ENCODE results near the gene MRPS10. TPM values are rescaled to one million over a fixed set of nuclear protein-coding genes. Genes with fewer than 3 reads are reported as not detected.

Gene MRPS10
- polyA plus RNA-seq, 2 of the 4 experiments (the other 2 are of a cell fraction): 31.5 to 60.7 TPM

DNA sequence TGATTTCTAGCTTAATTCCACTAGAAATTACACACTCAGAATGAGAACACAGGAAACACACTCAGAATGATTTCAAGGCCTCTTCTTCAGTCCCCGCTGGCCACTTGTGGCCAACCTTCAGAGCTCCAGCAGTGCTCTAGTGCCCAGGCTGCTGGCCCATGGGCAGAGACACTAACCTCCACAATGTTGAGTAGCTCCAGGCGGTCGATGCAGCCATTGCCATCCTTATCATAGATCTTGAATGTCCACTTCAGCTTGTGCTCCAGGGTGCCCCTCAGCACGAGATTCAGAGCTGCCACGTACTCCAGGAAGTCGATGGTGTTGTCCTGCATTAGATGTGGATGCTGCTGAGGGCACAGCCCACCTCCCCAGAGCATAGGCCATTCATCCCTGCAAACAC is 29.3 kb downstream of the MRPS10 start:
- POLR2A ChIA-PET: no interaction called here
- FAIRE-seq: no peak

DNA sequence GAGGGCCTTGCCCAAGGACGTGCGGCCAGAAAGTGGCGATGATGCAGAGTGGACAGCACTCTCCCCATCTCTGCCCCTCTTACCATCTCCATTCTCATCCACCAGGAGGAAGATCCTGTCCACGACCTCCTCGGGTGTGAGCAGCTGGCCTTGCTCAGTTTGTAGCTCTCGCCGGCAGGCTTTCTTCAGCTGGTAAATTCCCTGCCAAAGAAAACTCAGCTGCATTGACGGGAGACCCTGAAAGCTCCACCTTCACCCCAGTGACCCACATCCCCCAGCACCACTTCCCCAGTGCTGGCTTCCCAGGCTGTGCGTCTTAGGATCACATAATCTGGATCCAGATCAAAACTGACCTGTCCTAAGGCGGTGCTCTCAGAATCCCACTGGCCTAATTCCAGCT is 32.1 kb downstream of the MRPS10 start:
- Histone ChIP-seq H3K4me2 (no peak overlapping the region), H3K9me3 (no peaks in the 10 kb centered on the region), H3K27ac (no peak overlapping the region), H3K4me1 (no peaks in the 10 kb centered on the region), H3K4me3 (no peak overlapping the region)
- WGBS (ENCODE audit: missing lambda C conversion rate): 85% methylated on average over 9 of the region's 10 CpGs
- ChIA-PET POLR2A (no interaction called here), CTCF (interaction anchor here (0.8 to 1.1 kb wide), 3 partner anchors 16 to 111 kb away, joined by 3 to 4 read pairs (median 4); no protein-coding TSS in a partner anchor)
- FAIRE-seq (no peak), ATAC-seq (no peak), DNase-seq (ENCODE audit: low read depth in 1 of 2, low spot score in 1 of 2) (no peak)
- TF ChIP-seq CEBPB (IDR thresholded peaks at IDR 0.05): no peak
- no peak for TF ChIP-seq FOSL2 (IDR thresholded peaks at IDR 0.05)
- TF ChIP-seq FOSL2 (CRISPR knock-in tag; IDR thresholded peaks at IDR 0.05): no peak
- TF ChIP-seq ZFP36 (IDR thresholded peaks at IDR 0.05; ENCODE audit: borderline replicate concordance, partially characterized antibody): no peak
- no peak for TF ChIP-seq CHD2 (IDR thresholded peaks at IDR 0.05; ENCODE audit: low read length, partially characterized antibody)
- no peak for TF ChIP-seq ZNF302 (CRISPR knock-in tag; IDR thresholded peaks at IDR 0.05)
- TF ChIP-seq FOSB (CRISPR knock-in tag; IDR thresholded peaks at IDR 0.05): no peak
- TF ChIP-seq HDAC2 (IDR thresholded peaks at IDR 0.05): no peak
- no peak for TF ChIP-seq FOXS1 (CRISPR knock-in tag; IDR thresholded peaks at IDR 0.05)
- no peak for TF ChIP-seq RAD21 (conservative IDR thresholded peaks at IDR 0.05 in 1 of 2, IDR thresholded peaks at IDR 0.05 in 1 of 2)
- no peak for TF ChIP-seq ZSCAN20 (CRISPR knock-in tag; IDR thresholded peaks at IDR 0.05)

More for the DNA sequence above, 29.3 kb downstream of the MRPS10 start:
- no peak for ATAC-seq
- CTCF ChIA-PET: interaction anchor here (0.9 to 2.3 kb wide), 3 partner anchors 15 to 26 kb away, joined by 3 to 5 read pairs (median 4); no protein-coding TSS in a partner anchor
- DNase-seq (ENCODE audit: low read depth in 1 of 2, low spot score in 1 of 2): no peak
- no peaks in the 10 kb centered on the region for H3K9me3 ChIP-seq
- H3K27ac ChIP-seq: no peak overlapping the region
- 88% methylated on average over 6 of the region's 6 CpGs for WGBS (ENCODE audit: missing lambda C conversion rate)
- H3K4me1 ChIP-seq: peaks cover 12% of the 10 kb centered on the region
- TF ChIP-seq, protein P1, sequence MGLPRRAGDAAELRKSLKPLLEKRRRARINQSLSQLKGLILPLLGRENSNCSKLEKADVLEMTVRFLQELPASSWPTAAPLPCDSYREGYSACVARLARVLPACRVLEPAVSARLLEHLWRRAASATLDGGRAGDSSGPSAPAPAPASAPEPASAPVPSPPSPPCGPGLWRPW (IDR thresholded peaks at IDR 0.05): no peak
- no peak for TF ChIP-seq FOXS1 (CRISPR knock-in tag; IDR thresholded peaks at IDR 0.05)
- TF ChIP-seq, protein P2, sequence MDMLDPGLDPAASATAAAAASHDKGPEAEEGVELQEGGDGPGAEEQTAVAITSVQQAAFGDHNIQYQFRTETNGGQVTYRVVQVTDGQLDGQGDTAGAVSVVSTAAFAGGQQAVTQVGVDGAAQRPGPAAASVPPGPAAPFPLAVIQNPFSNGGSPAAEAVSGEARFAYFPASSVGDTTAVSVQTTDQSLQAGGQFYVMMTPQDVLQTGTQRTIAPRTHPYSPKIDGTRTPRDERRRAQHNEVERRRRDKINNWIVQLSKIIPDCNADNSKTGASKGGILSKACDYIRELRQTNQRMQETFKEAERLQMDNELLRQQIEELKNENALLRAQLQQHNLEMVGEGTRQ (IDR thresholded peaks at IDR 0.05): no peak
- TF ChIP-seq ZSCAN20 (CRISPR knock-in tag; IDR thresholded peaks at IDR 0.05): no peak
- no peak for TF ChIP-seq CBX8 (IDR thresholded peaks at IDR 0.05)
- TF ChIP-seq JUN (IDR thresholded peaks at IDR 0.05): no peak
- TF ChIP-seq, protein P3, sequence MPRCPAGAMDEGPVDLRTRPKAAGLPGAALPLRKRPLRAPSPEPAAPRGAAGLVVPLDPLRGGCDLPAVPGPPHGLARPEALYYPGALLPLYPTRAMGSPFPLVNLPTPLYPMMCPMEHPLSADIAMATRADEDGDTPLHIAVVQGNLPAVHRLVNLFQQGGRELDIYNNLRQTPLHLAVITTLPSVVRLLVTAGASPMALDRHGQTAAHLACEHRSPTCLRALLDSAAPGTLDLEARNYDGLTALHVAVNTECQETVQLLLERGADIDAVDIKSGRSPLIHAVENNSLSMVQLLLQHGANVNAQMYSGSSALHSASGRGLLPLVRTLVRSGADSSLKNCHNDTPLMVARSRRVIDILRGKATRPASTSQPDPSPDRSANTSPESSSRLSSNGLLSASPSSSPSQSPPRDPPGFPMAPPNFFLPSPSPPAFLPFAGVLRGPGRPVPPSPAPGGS (IDR thresholded peaks at IDR 0.05): no peak
- H3K4me3 ChIP-seq: no peak overlapping the region
- H3K4me2 ChIP-seq: no peak overlapping the region

DNA sequence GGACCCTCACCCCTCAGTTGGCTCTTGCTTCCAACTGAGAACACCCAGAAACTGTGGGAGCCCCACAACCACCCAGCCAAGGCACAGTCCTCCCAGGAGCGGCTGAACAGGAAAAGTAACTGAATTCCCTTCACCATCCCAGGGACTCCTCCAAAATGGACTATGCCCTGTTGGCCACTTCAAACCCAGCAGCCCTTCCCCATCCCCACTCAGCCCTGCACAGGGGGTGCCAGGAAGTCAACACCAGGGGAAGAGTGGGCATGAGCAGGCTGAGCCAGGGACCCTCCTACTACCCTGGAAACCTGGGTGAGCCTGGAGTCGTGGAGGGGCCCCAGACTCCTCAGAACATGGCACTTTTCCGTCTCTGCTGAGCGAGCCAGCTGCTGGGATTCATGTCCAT is 33.2 kb downstream of the MRPS10 start:
- no peaks in the 10 kb centered on the region for H3K9me3 ChIP-seq
- no peak overlapping the region for H3K4me3 ChIP-seq
- ATAC-seq (no peak), DNase-seq (ENCODE audit: low read depth in 1 of 2, low spot score in 1 of 2) (no peak), FAIRE-seq (no peak)
- H3K27ac ChIP-seq: no peak overlapping the region
- CTCF ChIA-PET: interaction anchor here (0.7 to 1.1 kb wide), 2 partner anchors 18 to 154 kb away, joined by 3 to 4 read pairs; no protein-coding TSS in a partner anchor
- H3K4me1 ChIP-seq: peaks cover 5% of the 10 kb centered on the region; the same call in 1 of the 3 replicates
- H3K4me2 ChIP-seq: no peak overlapping the region
- 75% methylated on average over 4 of the region's 4 CpGs for WGBS (ENCODE audit: missing lambda C conversion rate)
- POLR2A ChIA-PET: no interaction called here
- TF ChIP-seq NPAS2 (CRISPR knock-in tag; IDR thresholded peaks at IDR 0.05; ENCODE audit: borderline replicate concordance): no peak
- TF ChIP-seq, protein P4, sequence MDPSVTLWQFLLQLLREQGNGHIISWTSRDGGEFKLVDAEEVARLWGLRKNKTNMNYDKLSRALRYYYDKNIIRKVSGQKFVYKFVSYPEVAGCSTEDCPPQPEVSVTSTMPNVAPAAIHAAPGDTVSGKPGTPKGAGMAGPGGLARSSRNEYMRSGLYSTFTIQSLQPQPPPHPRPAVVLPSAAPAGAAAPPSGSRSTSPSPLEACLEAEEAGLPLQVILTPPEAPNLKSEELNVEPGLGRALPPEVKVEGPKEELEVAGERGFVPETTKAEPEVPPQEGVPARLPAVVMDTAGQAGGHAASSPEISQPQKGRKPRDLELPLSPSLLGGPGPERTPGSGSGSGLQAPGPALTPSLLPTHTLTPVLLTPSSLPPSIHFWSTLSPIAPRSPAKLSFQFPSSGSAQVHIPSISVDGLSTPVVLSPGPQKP (IDR thresholded peaks at IDR 0.05; ENCODE audit: low read depth, low read length): no peak
- TF ChIP-seq KDM5A (IDR thresholded peaks at IDR 0.05): no peak
- no peak for TF ChIP-seq HOXB13 (CRISPR knock-in tag; IDR thresholded peaks at IDR 0.05; ENCODE audit: low read depth)
- no peak for TF ChIP-seq POLR2AphosphoS2 (conservative IDR thresholded peaks at IDR 0.05; ENCODE audit: low read length)
- no peak for TF ChIP-seq EHMT2 (IDR thresholded peaks at IDR 0.05; ENCODE audit: low read depth)
- TF ChIP-seq JUNB (IDR thresholded peaks at IDR 0.05): no peak
- TF ChIP-seq HEYL (CRISPR knock-in tag; IDR thresholded peaks at IDR 0.05): no peak
- TF ChIP-seq, protein P5, sequence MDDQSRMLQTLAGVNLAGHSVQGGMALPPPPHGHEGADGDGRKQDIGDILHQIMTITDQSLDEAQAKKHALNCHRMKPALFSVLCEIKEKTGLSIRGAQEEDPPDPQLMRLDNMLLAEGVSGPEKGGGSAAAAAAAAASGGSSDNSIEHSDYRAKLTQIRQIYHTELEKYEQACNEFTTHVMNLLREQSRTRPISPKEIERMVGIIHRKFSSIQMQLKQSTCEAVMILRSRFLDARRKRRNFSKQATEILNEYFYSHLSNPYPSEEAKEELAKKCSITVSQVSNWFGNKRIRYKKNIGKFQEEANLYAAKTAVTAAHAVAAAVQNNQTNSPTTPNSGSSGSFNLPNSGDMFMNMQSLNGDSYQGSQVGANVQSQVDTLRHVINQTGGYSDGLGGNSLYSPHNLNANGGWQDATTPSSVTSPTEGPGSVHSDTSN (IDR thresholded peaks at IDR 0.05): no peak
- no peak for TF ChIP-seq FOSL2 (IDR thresholded peaks at IDR 0.05)
- no peak for TF ChIP-seq FOSL2 (CRISPR knock-in tag; IDR thresholded peaks at IDR 0.05)
- TF ChIP-seq, protein P6, sequence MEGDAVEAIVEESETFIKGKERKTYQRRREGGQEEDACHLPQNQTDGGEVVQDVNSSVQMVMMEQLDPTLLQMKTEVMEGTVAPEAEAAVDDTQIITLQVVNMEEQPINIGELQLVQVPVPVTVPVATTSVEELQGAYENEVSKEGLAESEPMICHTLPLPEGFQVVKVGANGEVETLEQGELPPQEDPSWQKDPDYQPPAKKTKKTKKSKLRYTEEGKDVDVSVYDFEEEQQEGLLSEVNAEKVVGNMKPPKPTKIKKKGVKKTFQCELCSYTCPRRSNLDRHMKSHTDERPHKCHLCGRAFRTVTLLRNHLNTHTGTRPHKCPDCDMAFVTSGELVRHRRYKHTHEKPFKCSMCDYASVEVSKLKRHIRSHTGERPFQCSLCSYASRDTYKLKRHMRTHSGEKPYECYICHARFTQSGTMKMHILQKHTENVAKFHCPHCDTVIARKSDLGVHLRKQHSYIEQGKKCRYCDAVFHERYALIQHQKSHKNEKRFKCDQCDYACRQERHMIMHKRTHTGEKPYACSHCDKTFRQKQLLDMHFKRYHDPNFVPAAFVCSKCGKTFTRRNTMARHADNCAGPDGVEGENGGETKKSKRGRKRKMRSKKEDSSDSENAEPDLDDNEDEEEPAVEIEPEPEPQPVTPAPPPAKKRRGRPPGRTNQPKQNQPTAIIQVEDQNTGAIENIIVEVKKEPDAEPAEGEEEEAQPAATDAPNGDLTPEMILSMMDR (IDR thresholded peaks at IDR 0.05): no peak
- no peak for TF ChIP-seq SMC3 (IDR thresholded peaks at IDR 0.05)
- TF ChIP-seq HOXB5 (CRISPR knock-in tag; IDR thresholded peaks at IDR 0.05): no peak
- TF ChIP-seq NR3C1 (IDR thresholded peaks at IDR 0.05): no peak
- no peak for TF ChIP-seq CHD4 (IDR thresholded peaks at IDR 0.05; ENCODE audit: borderline replicate concordance)
- no peak for TF ChIP-seq MAFK (IDR thresholded peaks at IDR 0.05; ENCODE audit: partially characterized antibody)
